Measurements from ENCODE around the gene GRB10. TPM values are rescaled to one million over a fixed set of nuclear protein-coding genes. Genes with fewer than 3 reads are reported as not detected.

Gene GRB10
- total RNA-seq, 1 experiment from 2014 or later, result 83.7 TPM

DNA sequence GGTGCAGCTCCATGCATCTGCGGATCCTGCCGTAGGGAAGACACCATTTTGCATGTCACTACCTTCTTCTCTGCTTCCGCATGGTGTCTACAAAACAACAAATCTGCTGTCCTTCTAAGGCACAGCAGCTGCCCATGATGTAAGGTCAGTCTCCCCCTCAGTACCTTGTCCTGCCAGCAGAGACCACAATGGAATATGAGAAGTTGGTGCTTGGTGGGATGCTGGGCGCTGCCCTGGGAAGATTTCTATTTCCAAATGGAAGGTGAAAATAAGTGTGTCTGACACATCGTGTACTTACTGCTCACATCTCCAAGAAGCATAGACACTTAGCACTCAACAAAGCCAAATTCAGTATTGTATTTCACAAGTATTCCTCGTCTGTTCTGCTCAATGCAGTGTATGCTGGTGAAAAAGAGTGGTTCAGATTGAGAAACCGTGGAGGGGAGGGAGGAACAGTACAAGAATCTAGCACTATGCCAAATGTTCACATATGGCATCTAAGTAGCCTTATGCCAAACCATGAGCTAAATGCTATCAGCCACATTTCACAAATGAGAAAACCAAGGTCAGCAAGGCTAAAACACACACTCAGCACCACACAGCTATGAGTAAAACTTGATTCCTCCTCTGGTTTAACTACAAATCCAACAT lies 95.0 kb downstream of the GRB10 start:
- DNase-seq (ENCODE audit: low read depth), result no peak
- in situ Hi-C loops (cut with HindIII; ENCODE audit: low pct_unique_long_range_greater_than_20kb, low sequenced_read_pairs), result no loop called here

GRCh38 chr7:50687096-50687495 lies 95.6 kb downstream of the GRB10 start:
- in situ Hi-C loops (cut with HindIII; ENCODE audit: low pct_unique_long_range_greater_than_20kb, low sequenced_read_pairs), result no loop called here
- DNase-seq (ENCODE audit: low read depth), result no peak

GRCh38 chr7:50685135-50686065 lies 97.3 kb downstream of the GRB10 start:
- in situ Hi-C loops (cut with HindIII; ENCODE audit: low pct_unique_long_range_greater_than_20kb, low sequenced_read_pairs), result no loop called here
- DNase-seq (ENCODE audit: low read depth), result no peak

DNA sequence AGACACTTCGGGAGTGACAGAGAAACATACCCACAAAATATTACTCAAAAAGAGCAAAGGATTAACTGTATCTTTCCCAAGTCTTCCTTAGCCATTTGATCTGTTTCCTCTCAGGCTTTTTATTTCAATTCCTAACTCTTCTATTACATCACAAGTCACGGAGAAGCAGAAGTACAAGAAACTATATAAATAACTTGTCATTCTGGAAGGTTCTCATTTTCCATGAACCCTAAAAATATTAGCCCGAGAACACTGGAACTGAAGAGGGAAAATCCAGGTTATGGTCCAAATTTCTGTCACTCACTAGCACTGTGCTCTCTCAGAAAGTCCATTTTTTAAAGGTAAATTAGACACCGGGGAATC lies 98.0 kb downstream of the GRB10 start:
- in situ Hi-C loops (cut with HindIII; ENCODE audit: low pct_unique_long_range_greater_than_20kb, low sequenced_read_pairs), result no loop called here

GRCh38 chr7:50684011-50684712 lies 98.5 kb downstream of the GRB10 start:
- DNase-seq (ENCODE audit: low read depth), result no peak
- in situ Hi-C loops (cut with HindIII; ENCODE audit: low pct_unique_long_range_greater_than_20kb, low sequenced_read_pairs), result no loop called here

More for the DNA sequence above, 98.0 kb downstream of the GRB10 start:
- no peak for DNase-seq (ENCODE audit: low read depth)

DNA sequence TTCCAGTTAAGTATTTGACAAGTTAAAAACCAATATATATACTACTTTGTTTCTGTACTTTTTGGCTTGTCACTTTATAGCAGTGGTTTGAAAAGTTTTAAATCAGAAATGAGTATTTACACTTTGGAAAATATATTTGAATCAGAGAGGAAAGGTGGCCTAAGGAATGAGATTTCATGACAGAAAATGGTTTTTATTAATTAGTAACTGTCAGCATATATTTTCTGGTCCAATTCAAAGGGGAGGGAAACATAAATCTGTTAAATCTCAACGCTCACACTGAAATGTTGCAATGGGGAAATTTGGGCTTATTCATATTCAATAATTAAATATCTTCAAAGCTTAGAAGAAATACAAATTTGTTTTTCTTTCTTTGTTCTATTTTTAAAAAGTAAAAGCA lies 100.1 kb downstream of the GRB10 start:
- in situ Hi-C loops (cut with HindIII; ENCODE audit: low pct_unique_long_range_greater_than_20kb, low sequenced_read_pairs), result no loop called here
- no peak for DNase-seq (ENCODE audit: low read depth)

DNA sequence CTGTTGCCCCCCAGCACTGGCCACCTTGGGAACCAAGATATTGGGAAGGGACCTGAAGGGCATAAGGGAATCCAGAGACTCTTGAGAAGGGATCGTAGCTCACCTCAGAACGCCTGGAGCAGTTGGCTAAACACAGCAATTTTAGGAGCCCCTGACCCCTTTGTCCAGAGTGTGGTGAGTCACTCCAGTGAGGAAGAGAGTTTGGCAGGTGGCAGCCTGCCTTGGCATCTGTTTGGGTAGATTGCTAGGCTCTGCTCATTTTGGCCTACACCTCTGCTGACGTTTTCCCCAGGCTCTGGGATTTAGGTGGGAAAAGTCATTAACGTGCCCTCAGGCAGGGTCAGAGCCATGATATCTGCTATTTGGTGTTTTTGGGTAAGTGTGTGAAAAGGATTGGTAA lies 100.6 kb downstream of the GRB10 start:
- in situ Hi-C loops (cut with HindIII; ENCODE audit: low pct_unique_long_range_greater_than_20kb, low sequenced_read_pairs), result no loop called here
- DNase-seq (ENCODE audit: low read depth), result no peak

- no peak for DNase-seq (ENCODE audit: low read depth)
- in situ Hi-C loops (cut with HindIII; ENCODE audit: low pct_unique_long_range_greater_than_20kb, low sequenced_read_pairs), result no loop called here
Measured at GRCh38 chr7:50681432-50682045, 101.2 kb downstream of the GRB10 start.

DNA sequence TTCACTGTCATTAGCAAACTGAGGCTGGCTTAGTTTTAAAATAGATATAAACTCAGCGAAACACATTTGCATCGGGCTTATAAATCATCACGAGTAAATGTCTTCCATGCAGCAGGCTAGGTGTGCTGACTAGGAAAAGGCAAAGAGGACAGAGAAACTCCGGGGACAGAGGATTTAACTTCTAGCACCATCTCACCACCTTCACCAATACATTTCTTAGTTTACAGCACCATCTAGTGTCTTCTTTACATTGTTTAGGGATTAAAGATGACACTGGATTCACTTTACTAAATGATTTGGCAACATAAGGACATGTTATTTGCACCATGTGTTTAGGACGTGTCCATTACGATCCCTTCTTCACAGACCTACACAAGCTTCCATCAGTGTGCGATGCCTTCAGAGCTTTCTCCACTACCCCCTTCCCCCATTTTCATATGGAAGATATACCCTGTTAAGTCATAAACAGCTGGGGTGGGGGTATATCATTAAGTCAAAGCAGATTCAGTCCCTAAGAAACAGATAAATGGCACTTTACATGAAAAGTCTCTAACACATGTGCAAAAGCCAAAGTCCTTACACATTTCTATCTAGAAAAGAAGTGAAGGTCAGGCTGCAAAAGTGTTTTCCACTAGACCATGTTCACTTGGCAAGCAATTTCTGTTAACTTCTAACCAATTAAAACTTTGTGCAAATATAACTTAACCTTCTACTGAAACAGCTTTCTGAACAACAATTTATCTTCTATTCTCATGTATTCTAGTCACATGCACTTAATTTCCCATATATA lies 103.3 kb downstream of the GRB10 start:
- peak; percentile 44 for DNase-seq (ENCODE audit: low read depth)
- in situ Hi-C loops (cut with HindIII; ENCODE audit: low pct_unique_long_range_greater_than_20kb, low sequenced_read_pairs), result no loop called here

GRCh38 chr7:50678586-50678985 lies 104.1 kb downstream of the GRB10 start:
- DNase-seq (ENCODE audit: low read depth), result no peak
- in situ Hi-C loops (cut with HindIII; ENCODE audit: low pct_unique_long_range_greater_than_20kb, low sequenced_read_pairs), result no loop called here

DNA sequence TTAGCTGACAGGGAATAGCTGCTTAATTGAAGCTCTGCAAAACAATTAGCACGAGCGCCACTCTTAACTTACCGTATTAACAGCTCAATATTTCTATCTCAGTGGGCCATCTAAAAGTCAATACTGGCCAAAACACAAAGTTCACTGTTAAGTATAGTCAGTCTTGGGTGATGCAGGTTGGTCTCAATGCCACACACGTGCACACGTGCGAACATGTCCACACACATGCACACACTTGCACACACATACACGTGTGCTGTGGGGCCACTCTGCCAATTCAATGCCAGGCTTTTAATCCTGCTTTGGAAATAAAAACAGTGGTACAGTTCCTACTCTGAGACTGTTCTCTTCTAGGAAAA lies 105.1 kb downstream of the GRB10 start:
- DNase-seq (ENCODE audit: low read depth), result no peak
- in situ Hi-C loops (cut with HindIII; ENCODE audit: low pct_unique_long_range_greater_than_20kb, low sequenced_read_pairs), result no loop called here

DNA sequence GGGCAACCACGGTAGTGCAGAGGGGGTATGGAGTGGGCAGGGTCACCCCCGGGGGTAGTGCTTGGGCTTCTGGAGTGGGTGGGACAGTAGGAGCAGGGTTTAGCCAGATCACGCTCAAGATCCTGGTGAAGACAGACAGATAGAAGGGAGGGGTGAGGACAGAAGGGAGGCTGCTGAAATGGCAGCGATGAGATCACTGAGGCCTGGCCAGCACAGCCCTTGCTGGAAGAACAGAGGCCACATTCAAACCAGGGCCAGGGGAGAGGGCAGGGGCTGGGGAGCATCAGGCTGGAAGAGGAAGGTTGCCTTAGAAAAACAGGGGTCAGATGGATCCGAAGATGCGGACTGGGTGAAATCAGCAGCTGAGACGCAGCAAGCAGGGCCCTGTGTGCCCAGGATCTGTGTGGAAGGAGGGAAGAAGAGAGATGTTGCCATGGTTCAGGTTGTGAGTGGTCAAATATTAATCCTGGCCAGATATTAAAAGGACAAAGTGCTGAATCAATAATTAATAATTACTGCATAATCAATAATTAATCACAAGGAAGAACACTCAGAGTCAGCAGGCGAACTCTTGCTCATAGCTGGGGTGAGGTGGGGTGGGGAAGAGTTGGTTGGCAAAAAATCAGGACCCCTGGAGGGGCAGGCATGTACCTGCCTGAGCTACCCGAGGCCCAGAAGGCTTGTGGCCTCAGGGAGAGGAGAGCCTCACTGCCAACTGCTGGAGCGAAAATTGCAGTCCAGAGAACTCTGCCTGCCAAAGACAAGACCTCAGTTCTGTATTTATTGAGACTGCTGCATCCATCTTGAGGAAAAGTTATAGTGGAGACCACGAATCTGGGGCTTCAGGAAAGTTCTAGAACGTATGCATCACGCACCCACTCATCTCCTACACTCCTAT lies 105.7 kb downstream of the GRB10 start:
- no peak for DNase-seq (ENCODE audit: low read depth)
- in situ Hi-C loops (cut with HindIII; ENCODE audit: low pct_unique_long_range_greater_than_20kb, low sequenced_read_pairs), result no loop called here

DNA sequence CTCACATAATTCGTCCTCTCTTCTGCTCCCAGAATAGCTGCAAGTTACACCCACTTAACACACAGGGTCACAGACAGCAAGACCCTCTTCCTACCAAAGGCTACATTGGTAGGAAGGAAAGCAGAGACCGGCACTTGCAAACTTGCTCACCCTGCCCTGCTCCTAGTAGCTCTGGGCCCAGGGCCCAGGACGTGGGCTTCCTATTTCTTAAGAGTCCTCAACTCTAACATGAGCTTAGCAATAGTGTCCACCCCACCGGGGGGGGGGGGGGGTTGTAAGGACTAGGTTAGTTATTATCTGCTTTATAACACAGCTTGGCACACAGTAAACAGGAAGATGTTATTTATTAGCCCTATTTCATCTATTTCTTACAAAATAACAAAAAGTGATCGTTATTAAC lies 106.6 kb downstream of the GRB10 start:
- no peak for DNase-seq (ENCODE audit: low read depth)
- in situ Hi-C loops (cut with HindIII; ENCODE audit: low pct_unique_long_range_greater_than_20kb, low sequenced_read_pairs), result no loop called here

- DNase-seq (ENCODE audit: low read depth), result no peak
- in situ Hi-C loops (cut with HindIII; ENCODE audit: low pct_unique_long_range_greater_than_20kb, low sequenced_read_pairs), result no loop called here
Measured at GRCh38 chr7:50674896-50675835, 107.5 kb downstream of the GRB10 start.

- in situ Hi-C loops (cut with HindIII; ENCODE audit: low pct_unique_long_range_greater_than_20kb, low sequenced_read_pairs), result no loop called here
- DNase-seq (ENCODE audit: low read depth), result no peak
Measured at GRCh38 chr7:50674299-50674698, 108.4 kb downstream of the GRB10 start.

GRCh38 chr7:50673096-50673495 lies 109.6 kb downstream of the GRB10 start:
- in situ Hi-C loops (cut with HindIII; ENCODE audit: low pct_unique_long_range_greater_than_20kb, low sequenced_read_pairs), result no loop called here
- DNase-seq (ENCODE audit: low read depth), result no peak

Measured in Caki2 (cell line).